A549 treated with GW870086 at 1 μM for 4 hours (cell line): ENCODE results near the gene YPEL5. TPM values are rescaled to one million over a fixed set of nuclear protein-coding genes. Genes with fewer than 3 reads are reported as not detected.

Source experiments
- total RNA-seq: library from RNA; stranded (reverse); fragments of 200-300 nt; extraction: Qiagen RNA extraction; gene quantifications from 5 replicates; pipeline ENCODE4 v1.2.3, GENCODE V29; 2022; ENCODE audit warnings: low read depth

The YPEL5 gene
- 40.8 to 58.4 TPM (median 48.6 TPM) in 5 replicates for total RNA-seq

GRCh38 chr2:30146337-30147195 lies at the start of gene YPEL5:
YPEL5 (plus strand) TSS chr2:30147007; CDS start chr2:30156652, 9,645 bp downstream.

Other genes starting within 250 kb of the YPEL5 start
- gene ALK, start 225.4 kb upstream of the YPEL5 start, total RNA-seq: not detected in 5 replicates
- 61.0 to 114 TPM (median 83.3 TPM) in 5 replicates for gene LBH, start 84.5 kb downstream of the YPEL5 start, total RNA-seq